ENCODE results near the gene MELTF. TPM values are rescaled to one million over a fixed set of nuclear protein-coding genes. Genes with fewer than 3 reads are reported as not detected.

The MELTF gene
- total and polyA plus RNA-seq, 2 of the 13 experiments (the other 11 are each of a cell fraction or from before 2014, with no cell fraction given) = 3.2 to 7.5 TPM

GRCh38 chr3:197031315-197032285 is 2.0 kb upstream of the MELTF start (continued):
- TF ChIP-seq ZNF576 (CRISPR knock-in tag; IDR thresholded peaks at IDR 0.05) = no peak
- TF ChIP-seq NFKBIZ (CRISPR knock-in tag; IDR thresholded peaks at IDR 0.05) = no peak
- TF ChIP-seq BCL6 (CRISPR knock-in tag; IDR thresholded peaks at IDR 0.05) = no peak
- TF ChIP-seq BHLHE40 (IDR thresholded peaks at IDR 0.05; ENCODE audit: low read length) = peak; percentile 75
- TF ChIP-seq, protein P1, sequence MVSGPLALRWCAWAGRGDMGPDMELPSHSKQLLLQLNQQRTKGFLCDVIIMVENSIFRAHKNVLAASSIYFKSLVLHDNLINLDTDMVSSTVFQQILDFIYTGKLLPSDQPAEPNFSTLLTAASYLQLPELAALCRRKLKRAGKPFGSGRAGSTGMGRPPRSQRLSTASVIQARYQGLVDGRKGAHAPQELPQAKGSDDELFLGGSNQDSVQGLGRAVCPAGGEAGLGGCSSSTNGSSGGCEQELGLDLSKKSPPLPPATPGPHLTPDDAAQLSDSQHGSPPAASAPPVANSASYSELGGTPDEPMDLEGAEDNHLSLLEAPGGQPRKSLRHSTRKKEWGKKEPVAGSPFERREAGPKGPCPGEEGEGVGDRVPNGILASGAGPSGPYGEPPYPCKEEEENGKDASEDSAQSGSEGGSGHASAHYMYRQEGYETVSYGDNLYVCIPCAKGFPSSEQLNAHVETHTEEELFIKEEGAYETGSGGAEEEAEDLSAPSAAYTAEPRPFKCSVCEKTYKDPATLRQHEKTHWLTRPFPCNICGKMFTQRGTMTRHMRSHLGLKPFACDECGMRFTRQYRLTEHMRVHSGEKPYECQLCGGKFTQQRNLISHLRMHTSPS (CRISPR knock-in tag; IDR thresholded peaks at IDR 0.05; ENCODE audit: low read depth) = peak; percentile 81; the same call in 1 of the 2 replicates
- TF ChIP-seq SOX6 (IDR thresholded peaks at IDR 0.05) = no peak
- TF ChIP-seq SOX6 (CRISPR knock-in tag; IDR thresholded peaks at IDR 0.05) = 0 out of 2 replicates have a peak, but pooled peaks have one; percentile 22
- TF ChIP-seq, protein P2, sequence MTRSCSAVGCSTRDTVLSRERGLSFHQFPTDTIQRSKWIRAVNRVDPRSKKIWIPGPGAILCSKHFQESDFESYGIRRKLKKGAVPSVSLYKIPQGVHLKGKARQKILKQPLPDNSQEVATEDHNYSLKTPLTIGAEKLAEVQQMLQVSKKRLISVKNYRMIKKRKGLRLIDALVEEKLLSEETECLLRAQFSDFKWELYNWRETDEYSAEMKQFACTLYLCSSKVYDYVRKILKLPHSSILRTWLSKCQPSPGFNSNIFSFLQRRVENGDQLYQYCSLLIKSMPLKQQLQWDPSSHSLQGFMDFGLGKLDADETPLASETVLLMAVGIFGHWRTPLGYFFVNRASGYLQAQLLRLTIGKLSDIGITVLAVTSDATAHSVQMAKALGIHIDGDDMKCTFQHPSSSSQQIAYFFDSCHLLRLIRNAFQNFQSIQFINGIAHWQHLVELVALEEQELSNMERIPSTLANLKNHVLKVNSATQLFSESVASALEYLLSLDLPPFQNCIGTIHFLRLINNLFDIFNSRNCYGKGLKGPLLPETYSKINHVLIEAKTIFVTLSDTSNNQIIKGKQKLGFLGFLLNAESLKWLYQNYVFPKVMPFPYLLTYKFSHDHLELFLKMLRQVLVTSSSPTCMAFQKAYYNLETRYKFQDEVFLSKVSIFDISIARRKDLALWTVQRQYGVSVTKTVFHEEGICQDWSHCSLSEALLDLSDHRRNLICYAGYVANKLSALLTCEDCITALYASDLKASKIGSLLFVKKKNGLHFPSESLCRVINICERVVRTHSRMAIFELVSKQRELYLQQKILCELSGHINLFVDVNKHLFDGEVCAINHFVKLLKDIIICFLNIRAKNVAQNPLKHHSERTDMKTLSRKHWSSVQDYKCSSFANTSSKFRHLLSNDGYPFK (CRISPR knock-in tag; IDR thresholded peaks at IDR 0.05; ENCODE audit: borderline replicate concordance) = no peak
- TF ChIP-seq LCORL (IDR thresholded peaks at IDR 0.05) = no peak
- TF ChIP-seq LCORL (CRISPR knock-in tag; IDR thresholded peaks at IDR 0.05) = 0 out of 2 replicates have a peak, but pooled peaks have one; percentile 36
- TF ChIP-seq HIVEP1 (CRISPR knock-in tag; IDR thresholded peaks at IDR 0.05) = no peak
- no peak for TF ChIP-seq GTF2F1 (IDR thresholded peaks at IDR 0.05; ENCODE audit: low read length)
- TF ChIP-seq NR2C2 (CRISPR knock-in tag; IDR thresholded peaks at IDR 0.05; ENCODE audit: borderline replicate concordance) = no peak
- no peak for TF ChIP-seq NAIF1 (CRISPR knock-in tag; IDR thresholded peaks at IDR 0.05; ENCODE audit: borderline replicate concordance)
- TF ChIP-seq NFE2L2 (IDR thresholded peaks at IDR 0.05; ENCODE audit: low read length) = 0 out of 2 replicates have a peak, but pooled peaks have one; percentile 22
- TF ChIP-seq HMGA1 (CRISPR knock-in tag; conservative IDR thresholded peaks at IDR 0.05) = no peak
- no peak for TF ChIP-seq ZFP90 (CRISPR knock-in tag; IDR thresholded peaks at IDR 0.05; ENCODE audit: borderline replicate concordance)
- peak; percentile 32; the same call in 1 of the 2 replicates for TF ChIP-seq ZNF501 (CRISPR knock-in tag; IDR thresholded peaks at IDR 0.05)
- no peak for TF ChIP-seq RELA (CRISPR knock-in tag; IDR thresholded peaks at IDR 0.05)
- TF ChIP-seq ZNF335 (CRISPR knock-in tag; IDR thresholded peaks at IDR 0.05) = no peak
- TF ChIP-seq, protein P3, sequence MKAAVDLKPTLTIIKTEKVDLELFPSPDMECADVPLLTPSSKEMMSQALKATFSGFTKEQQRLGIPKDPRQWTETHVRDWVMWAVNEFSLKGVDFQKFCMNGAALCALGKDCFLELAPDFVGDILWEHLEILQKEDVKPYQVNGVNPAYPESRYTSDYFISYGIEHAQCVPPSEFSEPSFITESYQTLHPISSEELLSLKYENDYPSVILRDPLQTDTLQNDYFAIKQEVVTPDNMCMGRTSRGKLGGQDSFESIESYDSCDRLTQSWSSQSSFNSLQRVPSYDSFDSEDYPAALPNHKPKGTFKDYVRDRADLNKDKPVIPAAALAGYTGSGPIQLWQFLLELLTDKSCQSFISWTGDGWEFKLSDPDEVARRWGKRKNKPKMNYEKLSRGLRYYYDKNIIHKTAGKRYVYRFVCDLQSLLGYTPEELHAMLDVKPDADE (CRISPR knock-in tag; IDR thresholded peaks at IDR 0.05) = no peak
- no peak for TF ChIP-seq ZNF331 (CRISPR knock-in tag; IDR thresholded peaks at IDR 0.05)
- no peak for TF ChIP-seq SNAPC2 (CRISPR knock-in tag; IDR thresholded peaks at IDR 0.05)

Measured in HepG2 (cell line).